ENCODE data around the gene SYT1. TPM values are rescaled to one million over a fixed set of nuclear protein-coding genes. Genes with fewer than 3 reads are reported as not detected.
A peak's percentile ranks its signal among the peaks of the same experiment; 100 is the strongest.

Gene SYT1
- total and polyA plus RNA-seq, 2 of the 8 experiments (the other 6 are each of a cell fraction or from before 2014, with no cell fraction given), result 11.0 to 34.6 TPM

DNA sequence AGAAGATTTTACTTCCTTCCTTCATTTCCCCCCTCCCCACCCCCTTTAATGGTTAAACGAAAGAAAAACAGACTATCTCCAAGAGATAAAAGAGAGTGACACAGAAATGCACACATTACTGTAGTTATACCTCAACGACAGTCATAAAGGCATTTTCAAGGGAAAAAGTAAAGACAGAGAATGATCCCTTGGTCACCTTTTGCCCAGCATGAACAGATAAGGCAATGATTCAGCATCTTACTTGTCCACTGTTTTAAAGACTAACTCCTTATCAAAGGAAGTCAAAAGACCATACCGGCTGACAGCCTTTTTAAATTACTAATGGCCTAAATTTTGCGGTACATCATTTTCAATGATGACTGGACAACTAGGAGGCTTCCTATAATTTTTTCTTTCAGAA lies 499.6 kb downstream of the SYT1 start:
- no peak overlapping the region for H2BK5ac ChIP-seq (ENCODE audit: low read depth, low read length)
- TF ChIP-seq, protein P1, sequence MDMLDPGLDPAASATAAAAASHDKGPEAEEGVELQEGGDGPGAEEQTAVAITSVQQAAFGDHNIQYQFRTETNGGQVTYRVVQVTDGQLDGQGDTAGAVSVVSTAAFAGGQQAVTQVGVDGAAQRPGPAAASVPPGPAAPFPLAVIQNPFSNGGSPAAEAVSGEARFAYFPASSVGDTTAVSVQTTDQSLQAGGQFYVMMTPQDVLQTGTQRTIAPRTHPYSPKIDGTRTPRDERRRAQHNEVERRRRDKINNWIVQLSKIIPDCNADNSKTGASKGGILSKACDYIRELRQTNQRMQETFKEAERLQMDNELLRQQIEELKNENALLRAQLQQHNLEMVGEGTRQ (IDR thresholded peaks at IDR 0.05; ENCODE audit: low read length), result no peak
- no peak for TF ChIP-seq HDAC6 (IDR thresholded peaks at IDR 0.05; ENCODE audit: low read depth, low read length)
- TF ChIP-seq SP1 (IDR thresholded peaks at IDR 0.05; ENCODE audit: low read depth, low read length), result no peak
- no peak for TF ChIP-seq ZNF274 (IDR thresholded peaks at IDR 0.05; ENCODE audit: borderline replicate concordance, extremely low read depth, low read length)
- no peak for TF ChIP-seq NANOG (IDR thresholded peaks at IDR 0.05; ENCODE audit: insufficient read depth, low read depth, low read length, poor library complexity, severe bottlenecking)
- 0 out of 2 replicates have a peak, but pooled peaks have one; percentile 41 for TF ChIP-seq BACH1 (IDR thresholded peaks at IDR 0.05; ENCODE audit: low read length)
- TF ChIP-seq BCL11A (IDR thresholded peaks at IDR 0.05; ENCODE audit: low read depth in 2 of 2, low read length in 2 of 2), result no peak
- no peak overlapping the region for H3K56ac ChIP-seq (replicated peaks; ENCODE audit: insufficient read length, low read depth, low read length)
- no peak overlapping the region for H2BK12ac ChIP-seq (ENCODE audit: low read depth, low read length)
- POLR2A ChIA-PET (ENCODE audit: partially characterized antibody), result no interaction called here
- H3K4me3 ChIP-seq (ENCODE audit: extremely low read depth in 1 of 4, insufficient read depth in 2 of 4, low read depth in 3 of 4, low read length in 4 of 4), result no peak overlapping the region
- H3K9me3 ChIP-seq (ENCODE audit: insufficient read depth in 2 of 2, low read depth in 1 of 2, low read length in 1 of 2), result no peaks in the 10 kb centered on the region
- H3K27ac ChIP-seq (ENCODE audit: low read depth, low read length), result no peak overlapping the region
- no peak overlapping the region for H2BK15ac ChIP-seq (ENCODE audit: low read length)
- DNase-seq (ENCODE audit: low read depth in 1 of 2, low spot score in 2 of 2) (no peak), FAIRE-seq (no peak)
- no peak overlapping the region for H4K5ac ChIP-seq (ENCODE audit: insufficient read length, low read depth, low read length)
- no peak overlapping the region for H3K14ac ChIP-seq (ENCODE audit: insufficient read length)
- H3K23ac ChIP-seq (ENCODE audit: insufficient read length), result no peak overlapping the region
- H3K4me1 ChIP-seq (replicated peaks in 1 of 4; ENCODE audit: control insufficient read depth in 3 of 4, insufficient read depth in 4 of 4, low read length in 3 of 4), result peaks cover 0 to 10% (median 0%) of the 10 kb centered on the region in 4 experiments; a peak in 1 of 7 replicates
- H3K79me1 ChIP-seq (ENCODE audit: low read depth, low read length), result no peaks in the 10 kb centered on the region
- no peaks in the 10 kb centered on the region for H3K23me2 ChIP-seq (ENCODE audit: low read depth, low read length)
- no peak overlapping the region for H3K4ac ChIP-seq (replicated peaks; ENCODE audit: insufficient read length, low read depth, low read length)
- peaks cover 0 to 1% (median 0%) of the 10 kb centered on the region in 4 experiments; a peak in 1 of 7 replicates for H3K27me3 ChIP-seq (replicated peaks in 1 of 4; ENCODE audit: control insufficient read depth in 3 of 4, extremely low read depth in 1 of 4, insufficient read depth in 3 of 4, low read length in 3 of 4)
- H4K8ac ChIP-seq (ENCODE audit: extremely low read depth, insufficient read depth, low read length), result no peak overlapping the region
- no peak overlapping the region for H2AFZ ChIP-seq (ENCODE audit: low read length)
- H3K36me3 ChIP-seq (ENCODE audit: control insufficient read depth in 2 of 4, insufficient read depth in 4 of 4, low read length in 3 of 4), result no peaks in the 10 kb centered on the region
- no peak overlapping the region for H3K9ac ChIP-seq (replicated peaks in 1 of 4; ENCODE audit: extremely low read depth in 1 of 4, low read depth in 3 of 4, low read length in 3 of 4)
- WGBS, 2 experiments (ENCODE audit: extremely low coverage in 1 of 2, insufficient coverage in 1 of 2, insufficient read length in 1 of 2, insufficient replicate concordance in 2 of 2, low coverage in 1 of 2, low lambda C conversion rate in 2 of 2, missing lambda C conversion rate in 1 of 2), result 86% methylated on average over 4 of the region's 4 CpGs; no CpG with 5 or more reads in 1 of the 2 experiments
- no peaks in the 10 kb centered on the region for H4K20me1 ChIP-seq (replicated peaks in 1 of 2; ENCODE audit: control insufficient read depth in 1 of 2, insufficient read depth in 2 of 2, low read length in 2 of 2)
- H2BK120ac ChIP-seq (replicated peaks; ENCODE audit: low read depth, low read length), result no peak overlapping the region
- CTCF ChIA-PET (ENCODE audit: partially characterized antibody), result interaction anchor here (0.7 kb wide), 1 partner anchor 1112 kb away, joined by 3 read pairs; no protein-coding TSS in a partner anchor
- no peak overlapping the region for H4K91ac ChIP-seq (replicated peaks; ENCODE audit: insufficient read length, low read length)
- no peak overlapping the region for H3K18ac ChIP-seq (ENCODE audit: extremely low read depth, low read length)
- H2BK20ac ChIP-seq (ENCODE audit: low read length), result no peak overlapping the region
- no peaks in the 10 kb centered on the region for H3K79me2 ChIP-seq (ENCODE audit: control insufficient read depth in 1 of 2, insufficient read depth in 2 of 2, low read length in 2 of 2)
- no peak overlapping the region for H2AK5ac ChIP-seq (ENCODE audit: low read depth, low read length)
- H3K4me2 ChIP-seq (ENCODE audit: insufficient read depth in 1 of 2, low read depth in 2 of 2, low read length in 2 of 2), result no peak overlapping the region

All from H1 (cell line).